NCI-H146 (cell line): ENCODE results near the gene PDCD2L.
"Not testable (repeated sequence)": the region's sequence is repeated elsewhere in the genome, so short reads cannot be mapped to it uniquely, and the experiment has no call there.

Source experiments
- DNase-seq: peaks from one replicate; lab custom pipeline; 2025; lab: John Stamatoyannopoulos, UW

PDCD2L gene

DNA sequence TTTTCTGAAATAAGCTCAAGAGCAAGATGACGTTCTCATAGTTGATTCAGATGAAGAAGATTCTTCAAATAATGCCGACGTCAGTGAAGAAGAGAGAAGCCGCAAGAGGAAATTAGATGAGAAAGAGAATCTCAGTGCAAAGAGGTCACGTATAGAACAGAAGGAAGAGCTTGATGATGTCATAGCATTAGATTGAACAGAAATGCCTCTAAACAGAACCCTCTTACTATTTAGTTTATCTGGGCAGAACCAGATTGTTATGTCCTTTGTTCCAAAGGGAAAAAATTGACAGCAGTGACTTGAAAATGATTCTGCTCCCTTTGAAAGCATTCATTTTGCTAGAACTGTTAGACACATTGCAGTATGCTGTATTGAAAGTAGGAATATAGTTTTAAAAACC is 64.8 kb downstream of the PDCD2L start:
- not testable (repeated sequence) for DNase-seq

- DNase-seq: no peak
Observed at GRCh38 chr19:34471906-34472700, 67.9 kb downstream of the PDCD2L start.

DNA sequence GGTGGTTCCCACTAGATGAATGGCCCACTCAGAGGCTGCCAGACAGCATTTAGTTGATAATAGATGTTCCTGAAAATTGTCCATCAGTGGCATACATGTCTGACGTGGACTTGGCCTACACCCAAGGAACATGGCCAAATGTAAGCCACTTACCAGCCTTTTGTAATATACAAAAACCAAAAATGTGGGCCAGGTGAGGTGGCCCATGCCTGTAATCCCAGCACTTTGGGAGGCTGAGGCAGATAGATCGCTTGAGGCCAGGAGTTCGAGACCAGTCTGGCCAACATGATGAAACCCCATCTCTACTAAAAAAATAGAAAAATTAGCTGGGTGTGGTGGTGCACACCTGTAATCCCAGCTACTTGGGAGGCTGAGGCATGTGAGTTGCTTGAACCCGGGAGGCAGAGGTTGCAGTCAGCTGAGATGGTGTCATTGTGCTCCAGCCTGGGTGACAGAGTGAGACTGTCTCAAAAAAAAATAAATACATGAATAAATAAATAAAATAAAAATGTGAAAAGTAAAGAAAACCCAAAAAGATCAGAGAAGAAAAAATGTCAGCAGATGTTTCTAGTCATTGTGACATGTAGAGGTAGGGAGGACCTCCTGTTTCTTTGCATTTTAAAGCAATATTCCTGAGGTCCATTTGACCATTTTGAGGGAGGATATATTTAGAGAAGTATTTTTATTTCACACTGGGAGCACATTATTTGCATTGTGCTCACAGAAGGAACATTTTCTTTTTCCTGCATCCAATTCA is 70.2 kb downstream of the PDCD2L start:
- DNase-seq: no peak

GRCh38 chr19:34475026-34475974 is 71.1 kb downstream of the PDCD2L start:
- no peak for DNase-seq
